ENCODE measurements around the gene COLEC12.

COLEC12 gene

GRCh38 chr18:267688-268552, 232.6 kb downstream of the COLEC12 start, which contains the start of gene THOC1:
THOC1 (minus strand) TSS chr18:268047; CDS start chr18:268019, 28 bp downstream.
- peak; percentile 93 for DNase-seq

GRCh38 chr18:267380-267687, 233.2 kb downstream of the COLEC12 start:
- no peak for DNase-seq
